HepG2 (cell line): ENCODE data around the gene TRIM31. TPM values are rescaled to one million over a fixed set of nuclear protein-coding genes. Genes with fewer than 3 reads are reported as not detected.
A peak's percentile ranks its signal among the peaks of the same experiment; 100 is the strongest.

Experiments used
- CCDC6 ChIP-seq: sonication (generic); formaldehyde crosslinking; IDR thresholded peaks from 2 replicates; pipeline ENCODE4 v1.8.1; 2022; ENCODE audit warnings: mild to moderate bottlenecking, missing genetic modification reagents, moderate library complexity
- DMAP1 ChIP-seq: IDR thresholded peaks from 2 replicates; pipeline ENCODE4 v1.6.1; 2016
- ETV6 ChIP-seq: sonication (generic); formaldehyde crosslinking; conservative IDR thresholded peaks from 2 replicates; pipeline ENCODE4 v1.4.0; 2020; ENCODE audit warnings: missing genetic modification reagents
- FOXM1 ChIP-seq: sonication (generic); formaldehyde crosslinking; IDR thresholded peaks from 2 replicates; pipeline ENCODE4 v1.5.0; 2020; ENCODE audit warnings: missing genetic modification reagents
- GZF1 ChIP-seq: sonication (generic); formaldehyde crosslinking; IDR thresholded peaks from 2 replicates; pipeline ENCODE4 v1.5.1; 2020; ENCODE audit warnings: mild to moderate bottlenecking, missing genetic modification reagents
- HOXA7 ChIP-seq: sonication (generic); formaldehyde crosslinking; IDR thresholded peaks from 2 replicates; pipeline ENCODE4 v1.8.1; 2022; ENCODE audit warnings: mild to moderate bottlenecking, missing genetic modification reagents, moderate library complexity
- HOXA9 ChIP-seq: sonication (generic); formaldehyde crosslinking; IDR thresholded peaks from 2 replicates; pipeline ENCODE4 v1.8.1; 2022; ENCODE audit warnings: missing genetic modification reagents, mild to moderate bottlenecking, moderate library complexity, borderline replicate concordance
- ISX ChIP-seq: sonication (generic); formaldehyde crosslinking; conservative IDR thresholded peaks from 2 replicates; pipeline ENCODE4 v1.5.0; 2020; ENCODE audit warnings: missing genetic modification reagents
- MXD4 ChIP-seq: IDR thresholded peaks from 2 replicates; pipeline ENCODE4 v1.6.1; 2016; ENCODE audit warnings: mild to moderate bottlenecking, missing biosample characterization, missing genetic modification reagents
- PBX3 ChIP-seq: sonication (generic); formaldehyde crosslinking; IDR thresholded peaks from 2 replicates; pipeline ENCODE4 v1.8.1; 2023; ENCODE audit warnings: missing genetic modification reagents, inconsistent platforms, borderline replicate concordance
- RBM39 ChIP-seq: fragments of 200-400 bp; formaldehyde crosslinking; IDR thresholded peaks from one replicate; pipeline ENCODE4 v1.6.1; 2018; ENCODE audit warnings: antibody characterized with exemption, mild to moderate bottlenecking, low read depth, low read length; ENCODE audit not compliant: poor library complexity, severe bottlenecking
- REL ChIP-seq: sonication (generic); formaldehyde crosslinking; conservative IDR thresholded peaks from 2 replicates; pipeline ENCODE4 v1.8.0; 2022; ENCODE audit warnings: mild to moderate bottlenecking, missing genetic modification reagents, moderate library complexity
- SIN3A ChIP-seq: IDR thresholded peaks from 2 replicates; pipeline ENCODE4 v1.6.1; 2011; ENCODE audit warnings: low read depth, mild to moderate bottlenecking, control low read depth, low read length, borderline replicate concordance
- SMC3 ChIP-seq: IDR thresholded peaks from 2 replicates; pipeline ENCODE4 v1.6.1; 2011; ENCODE audit warnings: low read length, improper control_type of control experiment
- SRSF1 ChIP-seq: fragments of 200-400 bp; formaldehyde crosslinking; optimal IDR thresholded peaks from 2 replicates; pipeline ENCODE3; 2017; ENCODE audit warnings: mild to moderate bottlenecking, low read depth, low read length, moderate library complexity
- XRCC5 ChIP-seq: fragments of 200-400 bp; formaldehyde crosslinking; optimal IDR thresholded peaks from 2 replicates; pipeline ENCODE3; 2017; ENCODE audit warnings: mild to moderate bottlenecking, low read length
- ZNF121 ChIP-seq: sonication (generic); formaldehyde crosslinking; IDR thresholded peaks from 2 replicates; pipeline ENCODE4 v1.5.0; 2020; ENCODE audit warnings: mild to moderate bottlenecking, missing genetic modification reagents
- ZNF343 ChIP-seq: sonication (generic); formaldehyde crosslinking; IDR thresholded peaks from 2 replicates; pipeline ENCODE4 v1.4.0; 2020; ENCODE audit warnings: mild to moderate bottlenecking, missing genetic modification reagents
- ZNF431 ChIP-seq: sonication (generic); formaldehyde crosslinking; IDR thresholded peaks from 2 replicates; pipeline ENCODE4 v1.9.0; 2022; ENCODE audit warnings: missing genetic modification reagents, low read depth, mild to moderate bottlenecking, borderline replicate concordance
- ZNF770 ChIP-seq: sonication (generic); formaldehyde crosslinking; IDR thresholded peaks from 2 replicates; pipeline ENCODE4 v1.5.0; 2020; ENCODE audit warnings: mild to moderate bottlenecking, missing genetic modification reagents
- ZNF850 ChIP-seq: sonication (generic); formaldehyde crosslinking; conservative IDR thresholded peaks from 2 replicates; pipeline ENCODE4 v1.9.0; 2021; ENCODE audit warnings: mild to moderate bottlenecking, missing genetic modification reagents
- polyA plus RNA-seq, 8 experiments: library from polyadenylated mRNA; depleted of rRNA in 3 of 8; stranded (reverse) in 7 of 8; unstranded in 1 of 8; fragments of >200 nt; fragmentation: Illumina TruSeq in 4 of 8; extraction: Trizol in 4 of 8; gene quantifications; 2 replicates each; pipeline versions ENCODE4 v1.2.1 to v1.2.3, GENCODE V29; 2011 to 2016; ENCODE audit warnings: low read depth in 4 of 8, missing spikeins in 1 of 8, mixed read lengths in 1 of 8; ENCODE audit not compliant: insufficient read depth in 1 of 8
- total RNA-seq, 5 experiments: library from RNA; depleted of rRNA; stranded (reverse); fragments of >200 nt; fragmentation: Illumina TruSeq; extraction: Trizol; gene quantifications; 2 replicates each; pipeline ENCODE4 v1.2.3, GENCODE V29; 2016; ENCODE audit warnings: low read depth in 1 of 5
- TF ChIP-seq, protein P1 (sequence below), 2 experiments: sonication (generic) in 1 of 2; formaldehyde crosslinking in 1 of 2; IDR thresholded peaks; 2 replicates each; pipeline versions ENCODE4 v1.4.0 to v1.6.1; 2016 to 2020; ENCODE audit warnings: borderline replicate concordance in 1 of 2, low read depth in 1 of 2, mild to moderate bottlenecking in 1 of 2, missing genetic modification reagents in 1 of 2

Gene TRIM31
- total and polyA plus RNA-seq, 2 of the 13 experiments (the other 11 are each of a cell fraction or from before 2014, with no cell fraction given), result 0.13 to 0.51 TPM

DNA sequence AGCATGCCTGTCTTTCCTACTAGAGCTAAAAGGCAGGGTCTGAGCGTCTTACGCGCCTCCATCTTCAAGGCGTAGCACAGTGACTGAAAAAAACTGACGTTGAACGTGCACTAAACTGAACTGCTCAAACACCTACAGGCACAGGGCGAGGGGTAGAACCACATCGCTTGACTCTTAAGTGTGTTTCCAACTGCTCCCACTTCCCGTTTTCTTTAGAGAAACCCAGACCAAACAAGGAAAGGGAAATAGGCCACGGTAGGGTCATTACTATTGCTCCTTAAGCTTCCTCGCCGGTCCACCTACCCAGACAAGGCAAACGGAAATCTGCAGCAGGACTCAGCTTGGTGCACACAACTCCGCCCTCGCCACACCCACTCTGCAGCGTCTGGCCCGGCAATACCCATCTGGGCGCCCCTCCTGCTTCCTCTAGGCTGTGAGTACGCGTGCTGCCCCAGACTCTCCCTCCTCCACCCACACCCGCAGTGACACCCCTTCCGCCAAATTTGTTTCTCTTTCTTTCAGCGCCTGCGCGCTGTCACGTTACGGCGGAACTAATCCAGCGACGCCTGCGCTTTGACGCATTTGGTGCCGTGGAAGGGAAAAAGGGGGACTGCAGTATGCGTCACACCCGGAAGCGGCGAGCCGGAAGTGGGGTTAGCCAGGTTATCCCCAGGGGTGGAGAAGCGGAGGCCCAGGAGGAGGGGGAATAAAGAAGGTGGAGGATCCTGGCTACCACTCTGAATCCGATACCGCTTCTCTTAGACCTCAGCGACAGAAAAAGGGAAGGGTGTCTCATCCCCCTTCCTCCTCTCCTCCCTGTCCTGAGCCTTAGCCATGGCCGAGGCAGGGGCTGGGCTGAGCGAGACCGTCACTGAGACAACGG is 46.1 kb downstream of the TRIM31 start, which contains the start of gene PPP1R11 (continued):
- TF ChIP-seq ZNF770 (CRISPR knock-in tag), result peak; percentile 80
- TF ChIP-seq SIN3A, result no peak; the same call in none of the 2 replicates
- TF ChIP-seq, protein P1, sequence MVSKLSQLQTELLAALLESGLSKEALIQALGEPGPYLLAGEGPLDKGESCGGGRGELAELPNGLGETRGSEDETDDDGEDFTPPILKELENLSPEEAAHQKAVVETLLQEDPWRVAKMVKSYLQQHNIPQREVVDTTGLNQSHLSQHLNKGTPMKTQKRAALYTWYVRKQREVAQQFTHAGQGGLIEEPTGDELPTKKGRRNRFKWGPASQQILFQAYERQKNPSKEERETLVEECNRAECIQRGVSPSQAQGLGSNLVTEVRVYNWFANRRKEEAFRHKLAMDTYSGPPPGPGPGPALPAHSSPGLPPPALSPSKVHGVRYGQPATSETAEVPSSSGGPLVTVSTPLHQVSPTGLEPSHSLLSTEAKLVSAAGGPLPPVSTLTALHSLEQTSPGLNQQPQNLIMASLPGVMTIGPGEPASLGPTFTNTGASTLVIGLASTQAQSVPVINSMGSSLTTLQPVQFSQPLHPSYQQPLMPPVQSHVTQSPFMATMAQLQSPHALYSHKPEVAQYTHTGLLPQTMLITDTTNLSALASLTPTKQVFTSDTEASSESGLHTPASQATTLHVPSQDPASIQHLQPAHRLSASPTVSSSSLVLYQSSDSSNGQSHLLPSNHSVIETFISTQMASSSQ (IDR thresholded peaks at IDR 0.05; ENCODE audit: low read depth), result peak; percentile 62
- TF ChIP-seq, protein P1 (CRISPR knock-in tag; IDR thresholded peaks at IDR 0.05; ENCODE audit: borderline replicate concordance), result peak; percentile 68; the same call in 1 of the 2 replicates
- no peak for TF ChIP-seq REL (CRISPR knock-in tag)
- no peak for TF ChIP-seq ISX (CRISPR knock-in tag)
- TF ChIP-seq SMC3, result no peak
- peak; percentile 26; the same call in 1 of the 2 replicates for TF ChIP-seq CCDC6 (CRISPR knock-in tag)
- no peak for TF ChIP-seq ZNF850 (CRISPR knock-in tag)
- TF ChIP-seq HOXA7 (CRISPR knock-in tag), result no peak
- no peak for TF ChIP-seq FOXM1
- TF ChIP-seq ZNF121 (CRISPR knock-in tag), result 0 out of 2 replicates have a peak, but pooled peaks have one; percentile 48
- peak; percentile 83 for TF ChIP-seq RBM39
- no peak for TF ChIP-seq PBX3
- TF ChIP-seq SRSF1, result peak; percentile 79
- TF ChIP-seq MXD4 (CRISPR knock-in tag), result peak; percentile 91
- no peak; the same call in 1 of the 2 replicates for TF ChIP-seq ZNF431
- TF ChIP-seq HOXA9 (CRISPR knock-in tag), result no peak; the same call in 1 of the 2 replicates
- TF ChIP-seq GZF1 (CRISPR knock-in tag), result no peak; the same call in 1 of the 2 replicates
- TF ChIP-seq ZNF343 (CRISPR knock-in tag), result peak; percentile 91
- peak; percentile 80 for TF ChIP-seq DMAP1 (CRISPR knock-in tag)
- peak; percentile 95 for TF ChIP-seq XRCC5
- TF ChIP-seq ETV6 (CRISPR knock-in tag), result peak; percentile 94
